ENCODE results near the gene HELZ. TPM values are rescaled to one million over a fixed set of nuclear protein-coding genes. Genes with fewer than 3 reads are reported as not detected.
A peak's percentile ranks its signal among the peaks of the same experiment; 100 is the strongest.

Gene HELZ
- total RNA-seq, 1 experiment from 2014 or later: 40.5 TPM

- H3K27me3 ChIP-seq (ENCODE audit: insufficient read depth, low read length): no peaks in the 10 kb centered on the region
- POLR2A ChIA-PET: interaction anchor here (0.9 kb wide), 1 partner anchor 107 kb away, joined by 3 read pairs; no protein-coding TSS in a partner anchor
- H3K9ac ChIP-seq (ENCODE audit: low read length): no peak overlapping the region
- RAD21 ChIA-PET (ENCODE audit: low non-redundant PET in 1 of 2, low total read pairs in 2 of 2, uncharacterized antibody in 2 of 2, unreplicated experiment in 2 of 2): no interaction called here
- CTCF ChIA-PET: interaction anchor here (0.6 to 1.8 kb wide), 11 partner anchors 9 to 171 kb away, joined by 3 to 19 read pairs (median 4); no protein-coding TSS in a partner anchor
- H3K36me3 ChIP-seq (ENCODE audit: control insufficient read depth in 1 of 2, insufficient read depth in 2 of 2, low read length in 2 of 2): no peaks in the 10 kb centered on the region
- intact Hi-C loops (cut with micrococcal nuclease): no loop called here
- H3K9me2 ChIP-seq (ENCODE audit: insufficient read depth): no peaks in the 10 kb centered on the region
- H3K4me1 ChIP-seq (ENCODE audit: control insufficient read depth in 1 of 2, insufficient read depth in 2 of 2, low read length in 2 of 2): no peaks in the 10 kb centered on the region
- H3K9me3 ChIP-seq (ENCODE audit: control insufficient read depth in 1 of 2, insufficient read depth in 1 of 2, low read depth in 1 of 2, low read length in 2 of 2): no peaks in the 10 kb centered on the region
- H3K4me2 ChIP-seq (ENCODE audit: low read length): no peak overlapping the region
- DNase-seq (ENCODE audit: low read depth, low spot score): no peak
- peak; percentile 80 for ATAC-seq
- H2AFZ ChIP-seq (ENCODE audit: low read depth, low read length, poor library complexity, severe bottlenecking): peak overlapping the region; percentile 50
- H4K20me1 ChIP-seq (ENCODE audit: insufficient read depth): no peaks in the 10 kb centered on the region
- H3K4me3 ChIP-seq (replicated peaks in 1 of 2; ENCODE audit: low read depth in 1 of 2, low read length in 2 of 2): no peak overlapping the region
- no peak overlapping the region for H3K27ac ChIP-seq (ENCODE audit: low read depth, low read length)
- H3K79me2 ChIP-seq (ENCODE audit: insufficient read depth, low read length): no peaks in the 10 kb centered on the region
- BruUV-seq (replicated peaks): no TSS peak
- no peak for TF ChIP-seq YY1 (IDR thresholded peaks at IDR 0.05; ENCODE audit: extremely low read depth, insufficient replicate concordance, low read depth, low read length)
- TF ChIP-seq MAX (IDR thresholded peaks at IDR 0.05): no peak
- no peak for TF ChIP-seq ZFX (IDR thresholded peaks at IDR 0.05)
- no peak for TF ChIP-seq SRF (IDR thresholded peaks at IDR 0.05; ENCODE audit: low read depth)
- no peak for TF ChIP-seq ELF1 (IDR thresholded peaks at IDR 0.05; ENCODE audit: borderline replicate concordance, low read depth)
- TF ChIP-seq POLR2A (IDR thresholded peaks at IDR 0.05; ENCODE audit: borderline replicate concordance, extremely low read depth, insufficient read depth, insufficient read length): no peak
- TF ChIP-seq ATF3 (IDR thresholded peaks at IDR 0.05): no peak
- no peak for TF ChIP-seq JUND (IDR thresholded peaks at IDR 0.05)
- TF ChIP-seq ZBTB33 (IDR thresholded peaks at IDR 0.05; ENCODE audit: extremely low read depth, insufficient replicate concordance, low read length): no peak
- TF ChIP-seq EGR1 (IDR thresholded peaks at IDR 0.05; ENCODE audit: low read depth): no peak
- no peak for TF ChIP-seq EZH2phosphoT487 (IDR thresholded peaks at IDR 0.05; ENCODE audit: borderline replicate concordance)
- TF ChIP-seq ZNF274 (IDR thresholded peaks at IDR 0.05; ENCODE audit: low read depth, low read length): no peak
- TF ChIP-seq CTCF (IDR thresholded peaks at IDR 0.05 in 2 of 3, conservative IDR thresholded peaks at IDR 0.05 in 1 of 3; ENCODE audit: borderline replicate concordance in 1 of 3, insufficient read depth in 1 of 3, low read depth in 2 of 3, low read length in 2 of 3): peak; percentile 18 to 59 (median 58); a peak in 5 of 6 replicates
- TF ChIP-seq FOSL1 (IDR thresholded peaks at IDR 0.05; ENCODE audit: low read depth): no peak
- no peak for TF ChIP-seq REST (IDR thresholded peaks at IDR 0.05; ENCODE audit: low read depth)
- peak; percentile 43; the same call in 1 of the 2 replicates for TF ChIP-seq CBX3 (IDR thresholded peaks at IDR 0.05; ENCODE audit: low read depth)
Observed at GRCh38 chr17:67272312-67273047, 27.5 kb upstream of the HELZ start.
